NCI-H2029 (cell line): ENCODE data around the gene CNTNAP2.

Experiments used
- DNase-seq: peaks from one replicate; lab custom pipeline; 2025; lab: John Stamatoyannopoulos, UW

Gene CNTNAP2

DNA sequence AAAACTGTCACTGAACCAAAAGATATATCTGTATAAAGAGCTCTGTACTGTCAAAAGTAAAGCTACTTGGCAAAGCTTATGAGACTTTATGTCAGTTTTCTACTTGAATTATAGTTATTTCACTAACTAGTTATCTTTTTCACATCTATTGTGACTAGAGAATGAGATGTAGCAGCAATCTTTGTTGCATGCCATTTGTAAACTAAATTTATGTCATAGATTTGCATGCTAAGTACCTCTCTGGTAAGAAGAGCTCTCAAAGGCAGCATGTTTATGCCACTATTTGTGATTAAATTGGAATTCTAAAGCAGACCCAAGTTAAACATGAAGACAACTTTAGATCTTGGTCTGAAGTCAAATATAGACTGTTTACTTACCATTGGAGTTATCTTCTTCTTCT, 300.6 kb downstream of the CNTNAP2 start:
- no peak for DNase-seq

DNA sequence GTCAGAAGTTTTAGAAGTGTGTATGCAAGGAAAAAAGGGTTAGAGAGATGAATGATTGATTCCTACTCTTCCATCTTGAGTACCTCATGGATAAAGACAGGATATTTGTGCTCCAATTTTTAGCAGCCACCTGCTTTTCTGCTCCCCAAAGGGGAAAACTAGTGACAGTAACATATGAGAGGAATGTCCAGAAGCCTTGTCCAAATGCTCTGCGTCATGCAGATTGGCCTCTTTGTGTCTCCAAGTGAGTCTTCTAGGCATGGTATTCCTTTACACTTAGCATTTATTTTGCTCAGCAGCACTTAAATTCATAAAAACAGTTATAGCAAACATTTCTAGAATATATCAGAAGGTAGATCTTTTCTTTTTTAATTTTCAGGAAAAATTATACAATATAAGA, 306.8 kb downstream of the CNTNAP2 start:
- DNase-seq = no peak

DNA sequence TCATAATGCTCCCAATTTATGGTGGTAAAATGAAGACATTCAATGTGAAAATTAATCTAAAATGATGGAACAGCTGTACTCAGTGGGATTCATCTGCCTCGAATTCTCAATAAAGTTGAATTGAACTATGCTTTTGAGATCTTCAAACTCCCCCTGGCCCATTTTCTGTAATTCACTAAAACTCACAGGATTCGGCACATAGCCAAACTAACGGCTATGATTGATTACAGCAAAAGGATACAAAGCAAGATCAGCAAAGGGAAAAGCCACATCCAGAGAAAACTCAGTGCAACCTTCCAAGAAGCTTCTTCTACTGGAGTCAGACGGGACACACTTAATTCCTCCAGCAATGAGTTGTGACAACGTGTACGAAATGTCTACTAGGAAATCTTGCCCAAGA, 307.5 kb downstream of the CNTNAP2 start:
- DNase-seq = no peak

DNA sequence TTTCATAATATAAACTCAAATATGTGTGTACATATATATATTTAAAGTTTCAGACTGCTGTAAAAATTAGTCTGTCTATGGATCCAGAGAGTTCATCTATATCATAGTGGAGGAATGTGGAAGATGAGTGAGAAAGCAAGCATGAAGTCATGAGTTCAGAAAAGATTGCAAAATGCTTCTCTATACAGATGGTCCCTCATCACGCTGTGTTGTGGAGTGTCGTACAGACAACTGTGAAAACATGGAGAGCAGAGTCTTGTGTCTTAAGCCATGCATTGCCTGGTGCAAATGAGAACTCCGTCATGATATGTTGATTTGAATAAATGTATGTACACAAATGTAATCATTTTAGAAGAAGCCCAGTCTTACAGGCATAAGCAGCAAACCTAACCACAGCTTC, 316.9 kb downstream of the CNTNAP2 start:
- DNase-seq = no peak

DNA sequence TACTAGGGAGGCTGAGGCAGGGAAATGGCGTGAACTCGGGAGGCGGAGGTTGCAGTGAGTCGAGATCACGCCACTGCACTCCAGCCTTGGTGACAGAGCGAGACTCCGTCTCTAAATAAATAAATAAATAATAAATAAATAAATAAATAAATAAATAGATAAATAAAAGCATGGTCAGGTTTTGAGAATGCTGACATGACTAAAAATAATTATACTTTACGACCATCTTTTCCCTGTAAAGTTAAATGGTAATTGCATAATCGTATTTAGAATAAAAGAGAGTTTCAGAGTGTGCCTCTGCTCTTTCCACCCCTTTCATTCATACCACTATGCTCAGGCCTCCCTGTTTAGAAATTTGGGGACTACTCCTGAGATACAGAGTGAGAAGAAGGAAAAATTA, 326.5 kb downstream of the CNTNAP2 start:
- no peak for DNase-seq

DNA sequence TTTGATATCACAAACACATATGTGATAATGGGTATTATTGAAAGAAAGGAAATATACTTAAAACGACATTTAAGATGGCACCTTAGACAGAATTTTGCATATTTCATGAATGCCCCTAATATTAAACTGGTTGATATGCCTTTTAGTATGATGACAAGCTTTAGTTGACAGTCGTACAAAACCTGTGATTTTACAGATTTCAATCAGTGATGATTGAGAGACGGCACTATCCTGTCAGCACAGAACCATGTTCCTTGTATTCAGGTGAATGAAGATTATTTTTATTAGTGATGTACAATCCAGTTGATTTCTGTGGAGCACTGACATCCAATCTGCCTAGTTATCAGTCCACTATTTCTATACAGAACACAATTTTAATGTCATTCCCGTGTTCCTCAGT, 333.0 kb downstream of the CNTNAP2 start:
- DNase-seq = no peak

DNA sequence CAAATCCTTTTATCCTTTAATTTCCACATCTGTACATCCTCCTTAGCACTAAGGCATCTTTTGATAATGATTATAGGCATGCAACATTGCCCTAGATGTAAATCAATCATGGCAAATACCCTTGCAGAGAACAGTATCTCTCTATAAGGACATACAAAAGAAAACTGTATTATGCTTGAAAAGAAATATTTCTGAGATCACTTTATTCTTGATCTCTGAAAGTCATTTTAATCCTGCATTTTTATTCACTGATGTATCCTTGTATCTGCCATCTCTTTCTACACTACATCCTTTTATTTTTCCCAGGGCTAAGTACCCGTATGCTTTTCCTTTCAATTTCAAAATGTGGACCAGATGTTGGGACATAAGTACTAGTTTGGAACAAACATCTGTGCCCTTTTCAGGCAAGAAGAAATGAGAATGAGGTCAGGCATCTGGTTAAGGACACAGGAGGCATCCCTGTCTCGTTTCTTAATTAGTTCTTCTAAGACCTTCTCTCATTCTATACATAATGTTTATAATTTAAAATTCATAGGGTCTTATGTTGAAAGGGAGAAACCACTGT, 338.6 kb downstream of the CNTNAP2 start:
- DNase-seq = no peak

DNA sequence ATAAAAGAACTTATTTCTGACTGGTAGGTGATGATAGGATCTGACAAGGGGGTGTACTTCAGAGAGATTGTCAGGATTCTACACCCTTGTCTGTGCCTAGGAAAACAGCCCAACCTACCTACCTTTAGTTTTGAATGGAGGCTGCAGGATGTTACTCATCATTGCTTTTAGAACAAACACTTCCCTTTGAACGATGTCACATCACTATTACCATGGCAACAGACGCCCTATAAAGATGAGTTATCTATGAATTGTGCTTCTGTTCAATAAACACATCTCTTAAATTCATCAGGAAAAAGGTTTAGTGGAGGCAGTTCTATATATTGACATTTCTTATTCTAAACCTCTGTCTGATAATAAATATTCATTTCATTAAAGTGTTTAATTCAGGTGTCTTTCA, 362.4 kb downstream of the CNTNAP2 start:
- peak; percentile 33 for DNase-seq

DNA sequence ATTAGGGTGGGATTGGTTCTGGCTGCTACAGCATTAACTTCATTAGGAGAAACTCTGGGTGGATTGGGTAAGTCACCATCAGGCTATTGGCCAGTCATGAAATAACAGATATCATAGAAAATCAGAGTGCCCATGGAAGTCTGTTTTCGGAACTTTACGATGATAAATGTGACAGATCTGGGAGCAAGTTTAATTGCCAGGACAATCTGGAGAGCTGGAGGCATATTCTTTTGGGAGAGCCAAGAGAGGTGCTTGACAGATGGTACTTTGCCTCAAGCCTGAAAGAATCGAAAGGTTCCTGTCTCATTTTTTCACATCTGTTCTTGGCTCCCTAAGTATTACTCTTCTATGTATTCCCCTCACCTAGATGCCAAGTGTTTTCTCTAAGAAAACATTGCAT, 369.9 kb downstream of the CNTNAP2 start:
- no peak for DNase-seq

DNA sequence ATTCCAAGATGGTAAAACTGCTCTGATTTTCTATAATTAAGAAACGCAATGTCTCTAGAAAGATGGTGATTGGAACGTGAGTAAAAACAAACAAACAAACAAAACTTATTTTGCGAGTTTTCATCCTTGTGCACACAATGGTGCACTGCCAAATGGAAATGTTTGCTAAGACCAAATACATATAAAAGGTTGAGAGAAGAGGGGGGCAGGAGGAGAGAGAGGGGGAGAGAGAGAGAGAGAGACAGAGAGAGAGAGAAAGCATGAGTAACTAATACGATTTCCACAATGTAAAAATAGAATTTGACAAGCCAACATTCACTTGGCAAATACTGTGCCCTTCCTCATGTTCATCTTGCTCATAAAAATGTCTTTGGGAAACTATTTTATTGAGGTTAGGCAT, 375.4 kb downstream of the CNTNAP2 start:
- DNase-seq = no peak

DNA sequence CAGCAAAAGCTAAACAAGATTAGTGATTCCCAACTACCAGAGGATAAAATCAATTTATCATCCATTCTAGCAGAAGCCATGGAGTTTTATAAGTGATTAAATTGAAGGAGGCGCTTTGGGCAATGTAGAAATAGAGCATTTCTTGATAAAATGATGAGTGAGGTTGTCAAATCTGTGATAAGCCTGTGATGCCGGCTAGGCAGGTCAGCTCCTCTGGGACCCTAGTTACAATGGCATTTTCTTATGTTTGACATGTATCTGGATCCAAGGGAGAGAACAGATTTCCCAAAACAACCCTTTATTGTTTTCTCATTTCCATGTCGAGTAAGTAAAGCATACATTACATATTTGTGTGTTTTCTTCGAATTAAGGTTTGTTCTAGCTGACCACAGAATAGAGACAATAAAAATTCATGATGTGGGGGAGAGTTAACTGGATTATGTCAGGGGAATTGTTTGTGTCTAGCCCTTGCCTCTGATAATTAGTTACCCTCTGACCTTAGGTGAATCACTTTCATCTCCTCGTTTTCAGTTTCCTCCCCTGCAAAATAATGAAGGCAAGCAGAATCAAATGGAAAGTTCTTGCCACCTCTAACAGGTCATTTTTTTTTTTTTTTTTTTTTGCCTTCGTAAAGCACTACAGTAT, 378.5 kb downstream of the CNTNAP2 start:
- DNase-seq = no peak

DNA sequence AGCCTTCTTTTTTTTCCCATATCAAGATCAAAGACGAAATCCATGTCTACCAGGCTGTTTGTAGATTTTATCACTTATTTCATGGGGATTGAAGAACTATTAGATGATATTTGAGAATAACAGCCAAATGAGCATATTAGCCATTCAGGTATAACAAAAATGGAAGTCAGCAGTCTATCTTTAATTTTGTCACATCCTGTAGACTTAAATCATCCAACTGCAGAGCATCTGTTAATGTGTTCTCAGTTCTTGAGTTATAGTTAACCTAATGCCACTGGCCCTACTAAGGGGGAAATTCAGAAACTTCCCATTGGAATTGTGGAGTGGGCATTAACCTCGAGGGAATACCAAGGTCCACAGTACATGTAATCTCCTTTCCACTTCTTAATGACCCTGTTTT, 380.1 kb downstream of the CNTNAP2 start:
- DNase-seq = no peak

DNA sequence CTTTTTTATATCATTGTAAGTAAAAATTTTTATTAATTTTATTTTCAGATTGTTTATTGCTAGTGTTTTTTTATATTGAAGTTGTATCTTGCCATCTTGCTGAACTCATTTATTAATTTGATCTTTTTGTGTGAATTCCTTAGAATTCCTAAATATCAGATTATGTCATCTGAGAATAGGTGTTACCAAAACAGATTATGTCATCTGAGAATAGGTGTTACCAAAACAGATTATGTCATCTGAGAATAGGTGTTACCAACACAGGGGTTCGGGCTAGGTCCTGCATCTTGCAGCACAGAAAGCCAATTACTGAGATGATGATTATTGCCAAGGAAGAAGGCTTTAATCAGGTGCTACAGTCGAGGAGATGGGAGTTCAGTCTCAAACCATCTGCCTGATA, 383.4 kb downstream of the CNTNAP2 start:
- DNase-seq = no peak

DNA sequence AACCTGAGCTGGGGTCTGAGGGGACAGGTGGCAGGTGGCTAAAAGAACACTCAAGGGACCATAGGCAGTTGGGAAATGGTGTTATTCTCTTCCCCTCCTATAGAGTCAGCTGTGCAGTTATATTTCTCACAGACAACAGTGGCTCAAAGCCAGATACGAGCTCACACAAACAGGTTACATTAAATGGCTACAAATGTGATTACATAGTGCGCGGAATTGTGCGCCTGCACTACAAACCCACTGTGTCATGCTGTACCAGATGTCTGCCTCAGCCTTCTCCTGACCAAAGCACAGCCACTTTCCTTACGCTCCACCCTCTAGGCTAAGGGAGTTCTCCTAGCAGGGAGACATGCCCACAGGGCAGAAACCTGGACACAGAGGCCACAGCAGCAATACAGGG, 387.2 kb downstream of the CNTNAP2 start:
- no peak for DNase-seq

DNA sequence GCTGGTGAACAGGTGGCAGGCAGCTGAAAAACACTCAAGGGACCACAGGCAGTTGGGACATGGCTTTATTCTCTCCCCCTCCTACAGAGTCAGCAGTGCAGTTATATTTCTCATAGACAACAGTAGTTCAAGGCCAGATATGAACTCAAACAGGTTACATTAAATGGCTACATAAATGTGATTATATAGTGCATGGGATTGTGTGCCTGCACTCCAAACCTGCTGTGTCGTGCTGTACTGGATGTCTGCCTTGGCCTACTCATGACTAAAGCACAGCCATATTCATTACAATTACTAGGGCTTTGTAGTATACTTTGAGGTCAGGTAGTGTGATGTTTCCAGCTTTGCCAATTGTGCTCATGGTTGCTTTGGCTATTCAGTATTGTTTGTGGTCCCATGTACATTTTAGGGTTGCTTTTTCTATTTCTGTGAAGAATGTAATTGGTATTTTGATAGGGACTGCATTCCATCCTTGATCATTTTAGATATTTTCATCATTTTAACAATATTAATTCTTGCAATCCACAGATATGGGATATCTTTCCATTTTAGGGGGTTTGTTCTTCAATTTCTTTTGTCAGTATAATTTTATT, 393.6 kb downstream of the CNTNAP2 start:
- DNase-seq = no peak

DNA sequence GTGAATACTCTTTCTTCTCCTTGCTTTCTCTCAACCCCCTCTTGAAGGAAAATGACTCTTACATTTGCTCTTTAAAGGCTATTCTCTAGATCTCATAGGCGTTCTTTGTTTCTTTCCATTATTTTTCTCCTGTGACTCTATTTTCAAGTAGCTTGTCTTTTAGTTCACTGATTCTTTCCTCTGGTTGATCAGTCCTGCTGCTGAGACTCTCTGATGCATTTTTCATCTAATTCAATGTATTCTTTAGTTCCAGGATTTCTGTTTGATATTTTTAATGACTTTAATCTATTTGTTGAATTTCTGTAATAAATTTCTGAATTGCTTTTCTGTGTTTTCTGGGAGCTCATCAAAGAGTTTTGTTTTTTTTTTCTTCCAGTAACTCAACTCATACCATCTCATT, 397.7 kb downstream of the CNTNAP2 start:
- DNase-seq = no peak

DNA sequence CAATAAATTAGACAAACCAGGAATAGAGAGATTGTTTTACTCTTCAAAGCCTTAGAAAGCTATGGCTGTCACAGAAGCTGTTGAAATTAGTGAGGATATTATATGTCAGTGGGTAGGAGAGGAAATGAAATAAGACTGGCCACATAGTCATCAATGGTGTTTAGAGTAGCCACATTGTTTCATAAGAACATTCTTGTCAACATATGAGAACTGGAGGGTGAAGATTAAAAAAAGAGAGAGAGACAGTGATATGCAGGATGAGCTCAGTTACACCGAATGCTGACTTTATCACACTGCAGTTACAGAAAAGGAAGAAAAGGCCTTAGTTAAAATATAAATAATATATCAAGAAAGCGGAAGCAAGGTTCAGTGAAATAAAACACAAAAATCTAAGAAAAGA, 412.0 kb downstream of the CNTNAP2 start:
- DNase-seq = no peak

DNA sequence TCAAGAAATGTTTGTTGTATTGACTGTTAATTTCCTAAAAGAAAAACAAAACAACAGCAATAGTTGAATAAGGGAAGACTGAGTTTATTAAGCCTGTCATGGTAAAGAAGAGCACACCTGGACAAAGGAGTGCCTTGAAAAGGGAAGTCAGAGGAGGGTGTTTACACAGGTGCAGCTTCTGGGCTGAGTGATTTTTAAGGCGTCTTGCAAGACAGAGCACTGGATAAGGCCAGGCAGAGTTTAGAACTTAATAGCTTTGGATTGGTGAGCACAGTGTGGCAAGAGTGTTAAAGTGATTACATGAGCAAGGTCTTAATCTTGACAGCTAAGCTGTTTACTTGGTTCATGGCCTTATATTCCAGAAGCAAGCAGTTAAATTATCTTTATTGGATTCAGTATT, 423.2 kb downstream of the CNTNAP2 start:
- DNase-seq = no peak

DNA sequence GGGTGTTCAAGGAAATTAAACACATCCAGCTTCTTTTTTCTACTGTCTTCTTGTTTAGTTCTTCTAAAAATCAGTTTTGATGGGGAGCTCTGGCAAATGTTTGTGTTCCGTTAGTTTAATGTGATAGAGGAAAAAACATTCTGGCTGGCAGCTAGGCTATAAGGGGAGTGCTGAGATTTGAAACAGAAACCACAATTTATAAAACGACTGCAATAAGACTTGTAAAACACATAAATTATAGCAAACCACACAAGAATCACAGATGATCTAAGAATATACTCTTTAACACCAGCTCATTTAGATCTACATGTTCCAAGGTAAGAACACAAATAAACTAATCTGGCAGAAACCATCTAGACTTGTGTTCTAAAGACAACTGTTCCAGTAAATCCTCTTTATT, 425.5 kb downstream of the CNTNAP2 start:
- no peak for DNase-seq

DNA sequence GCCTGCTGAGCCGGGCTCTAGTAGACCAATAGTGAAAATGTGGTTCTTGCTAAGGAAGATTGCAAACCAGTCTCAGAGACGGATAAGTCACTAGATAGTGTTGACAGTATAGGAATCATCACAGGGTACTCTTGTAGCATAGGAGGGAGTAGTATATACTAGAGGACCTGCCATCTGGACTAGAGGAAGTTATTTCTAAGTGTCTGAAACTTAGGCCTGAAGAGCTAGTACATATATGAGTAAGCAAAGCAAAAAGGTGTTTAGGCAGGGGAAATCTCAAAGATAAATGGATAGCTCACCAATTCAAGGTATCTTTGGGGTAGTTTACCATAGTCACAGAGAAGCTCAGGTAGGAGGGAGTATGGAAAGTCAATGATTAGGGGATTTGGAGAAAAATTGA, 428.1 kb downstream of the CNTNAP2 start:
- no peak for DNase-seq

DNA sequence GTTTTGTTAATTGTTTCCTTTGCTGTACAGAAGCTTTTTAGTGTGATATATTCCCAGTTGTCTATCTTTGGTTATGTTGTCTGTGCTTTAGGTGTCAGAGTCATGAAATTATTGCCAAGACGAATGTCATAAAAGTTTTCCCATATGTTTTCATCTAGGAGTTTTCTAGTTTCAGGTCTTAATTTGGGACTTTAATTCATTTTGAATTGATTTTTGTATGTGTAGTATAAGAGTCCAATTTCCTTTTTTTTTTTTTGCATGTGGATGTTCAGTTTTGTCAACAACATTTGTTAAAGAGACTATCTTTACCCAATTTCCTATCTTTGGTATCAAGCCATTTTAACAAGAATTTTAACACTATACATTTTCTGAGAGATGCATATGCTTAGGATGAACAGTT, 432.2 kb downstream of the CNTNAP2 start:
- no peak for DNase-seq

DNA sequence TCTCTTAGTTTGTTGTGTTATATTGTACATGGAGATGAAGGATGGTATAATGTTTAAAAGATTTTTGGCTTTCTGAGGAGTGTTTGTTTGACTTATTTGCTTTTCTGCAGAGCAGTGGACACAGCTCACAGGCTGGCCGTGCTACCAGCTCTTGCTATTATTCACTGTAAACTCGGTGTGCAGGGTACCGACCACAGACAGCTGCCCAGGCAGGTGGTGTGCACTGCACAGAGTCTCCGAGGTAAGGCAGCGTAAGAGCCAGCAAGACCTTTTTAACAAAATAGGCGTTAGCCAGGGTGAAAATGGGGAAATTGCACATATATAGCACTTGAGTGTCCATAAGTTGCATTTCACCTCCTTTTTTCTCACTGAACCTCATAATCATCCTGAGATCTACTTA, 438.0 kb downstream of the CNTNAP2 start:
- DNase-seq = peak; percentile 5

DNA sequence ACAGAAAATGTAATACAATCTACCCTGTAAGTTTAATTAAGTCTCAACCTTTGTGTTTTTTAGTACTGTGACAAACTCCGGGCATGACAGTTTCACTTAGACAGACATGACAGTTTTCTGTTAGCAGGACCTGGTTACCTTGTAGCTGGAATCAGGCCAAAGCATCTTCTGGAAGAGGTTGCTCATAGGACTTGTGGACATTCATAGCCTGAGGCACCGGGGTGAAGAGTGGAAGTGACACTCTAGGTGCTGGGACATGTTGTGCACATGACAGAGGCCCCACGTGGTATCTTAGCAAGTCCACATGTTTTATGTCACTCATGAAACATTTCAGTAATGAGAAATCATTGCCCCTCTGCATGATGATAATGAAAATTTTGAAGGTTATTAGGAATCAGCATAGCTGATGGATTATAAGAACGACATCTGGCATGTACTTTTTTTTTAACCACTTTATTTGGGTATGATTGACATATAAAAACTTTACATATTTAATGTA, 441.4 kb downstream of the CNTNAP2 start:
- no peak for DNase-seq

DNA sequence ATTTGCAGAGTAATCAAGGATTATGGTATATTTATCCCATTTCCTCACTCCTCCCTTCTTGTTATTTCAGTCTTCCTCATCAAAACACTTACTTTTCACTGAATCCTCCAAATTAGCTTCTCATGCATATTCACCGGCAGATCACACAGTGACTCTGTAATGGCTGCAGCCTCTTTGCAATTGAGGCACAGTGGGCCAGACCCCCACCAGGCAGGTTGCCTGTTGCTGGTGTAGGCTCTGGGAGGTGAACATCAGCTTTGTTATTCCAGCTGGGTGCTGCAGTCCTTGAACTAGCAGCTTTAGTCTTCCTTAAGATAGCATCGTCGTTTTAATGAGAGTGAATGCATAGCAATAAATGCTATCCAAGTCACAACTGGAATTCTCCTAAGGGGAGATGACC, 449.3 kb downstream of the CNTNAP2 start:
- no peak for DNase-seq
